Measurements from ENCODE around the gene LRP1B. TPM values are rescaled to one million over a fixed set of nuclear protein-coding genes. Genes with fewer than 3 reads are reported as not detected.

Gene LRP1B
- total RNA-seq, 4 donors from 2014 or later, result 1.2 to 3.3 (median 2.6) TPM

GRCh38 chr2:140814141-140814540, 1316.7 kb downstream of the LRP1B start:
- Histone ChIP-seq H3K27me3 (no peaks in the 10 kb centered on the region), H3K27ac (no peak overlapping the region), H3K4me1 (no peaks in the 10 kb centered on the region), H3K36me3 (no peaks in the 10 kb centered on the region), H3K4me3 (no peak overlapping the region), H3K9me3 (no peaks in the 10 kb centered on the region)
- no peak for TF ChIP-seq CTCF (IDR thresholded peaks at IDR 0.05)
- no peak for TF ChIP-seq POLR2A (IDR thresholded peaks at IDR 0.05)
- TF ChIP-seq EP300 (IDR thresholded peaks at IDR 0.05), result no peak
- DNase-seq (ENCODE audit: low spot score in 2 of 2), result no peak
- WGBS, 2 donors, result 56 to 67% methylated on average over 3 of the region's 3 CpGs

GRCh38 chr2:140808820-140809219, 1322.0 kb downstream of the LRP1B start:
- no peak for DNase-seq (ENCODE audit: low spot score in 2 of 2)
- 87 to 100% methylated on average over 1 of the region's 1 CpG for WGBS, 2 donors
- Histone ChIP-seq H3K9me3 (no peaks in the 10 kb centered on the region), H3K4me1 (no peaks in the 10 kb centered on the region), H3K27ac (no peak overlapping the region), H3K4me3 (no peak overlapping the region), H3K36me3 (no peaks in the 10 kb centered on the region), H3K27me3 (no peaks in the 10 kb centered on the region)
- TF ChIP-seq CTCF (IDR thresholded peaks at IDR 0.05), result no peak
- no peak for TF ChIP-seq EP300 (IDR thresholded peaks at IDR 0.05)

GRCh38 chr2:140808211-140808610, 1322.6 kb downstream of the LRP1B start:
- no peak overlapping the region for H3K4me3 ChIP-seq
- no peak for DNase-seq (ENCODE audit: low spot score in 2 of 2)
- no peaks in the 10 kb centered on the region for H3K36me3 ChIP-seq
- WGBS, 2 donors, result 76 to 81% methylated on average over 1 of the region's 1 CpG
- no peaks in the 10 kb centered on the region for H3K4me1 ChIP-seq
- H3K27ac ChIP-seq, result no peak overlapping the region
- no peaks in the 10 kb centered on the region for H3K9me3 ChIP-seq
- TF ChIP-seq CTCF (IDR thresholded peaks at IDR 0.05), result no peak
- no peak for TF ChIP-seq POLR2A (IDR thresholded peaks at IDR 0.05)
- no peak for TF ChIP-seq EP300 (IDR thresholded peaks at IDR 0.05)
- H3K27me3 ChIP-seq, result no peaks in the 10 kb centered on the region

GRCh38 chr2:140804700-140805260, 1326.0 kb downstream of the LRP1B start:
- no peaks in the 10 kb centered on the region for H3K27me3 ChIP-seq
- no peak overlapping the region for H3K4me3 ChIP-seq
- no peak overlapping the region for H3K27ac ChIP-seq
- no peak for TF ChIP-seq EP300 (IDR thresholded peaks at IDR 0.05)
- TF ChIP-seq CTCF (IDR thresholded peaks at IDR 0.05), result no peak
- no peak for TF ChIP-seq POLR2A (IDR thresholded peaks at IDR 0.05)
- H3K4me1 ChIP-seq, result no peaks in the 10 kb centered on the region
- DNase-seq (ENCODE audit: low spot score in 2 of 2), result no peak
- no peaks in the 10 kb centered on the region for H3K36me3 ChIP-seq
- H3K9me3 ChIP-seq, result no peaks in the 10 kb centered on the region
- 48 to 69% methylated on average over 1 of the region's 1 CpG for WGBS, 2 donors

- DNase-seq (ENCODE audit: low spot score in 2 of 2), result no peak
- H3K27me3 ChIP-seq, result no peaks in the 10 kb centered on the region
- H3K36me3 ChIP-seq, result no peaks in the 10 kb centered on the region
- WGBS, 2 donors, result 78 to 89% methylated on average over 3 of the region's 3 CpGs
- H3K4me3 ChIP-seq, result no peak overlapping the region
- TF ChIP-seq EP300 (IDR thresholded peaks at IDR 0.05) (no peak), CTCF (IDR thresholded peaks at IDR 0.05) (no peak), POLR2A (IDR thresholded peaks at IDR 0.05) (no peak)
- H3K27ac ChIP-seq, result no peak overlapping the region
- H3K9me3 ChIP-seq, result no peaks in the 10 kb centered on the region
- H3K4me1 ChIP-seq, result no peaks in the 10 kb centered on the region
Observed at GRCh38 chr2:140801311-140801710, 1329.5 kb downstream of the LRP1B start.

All from tibial nerve (tissue), 4 donors.